Hepatocyte (in vitro differentiated cells): Measurements from ENCODE around the gene MCOLN2. TPM values are rescaled to one million over a fixed set of nuclear protein-coding genes. Genes with fewer than 3 reads are reported as not detected.

Source experiments
- DNase-seq: peaks from one replicate; pipeline ENCODE4 v3.0.0-alpha.2; 2016; ENCODE audit warnings: low spot score
- H2AFZ ChIP-seq: fragments of 200-600 bp; sonication (generic); 2 replicates; pipeline ENCODE4 v1.6.0; 2016; ENCODE audit warnings: antibody characterized with exemption, mild to moderate bottlenecking
- H3K27ac ChIP-seq: fragments of 200-600 bp; sonication (generic); 2 replicates; pipeline ENCODE4 v1.5.1; 2016; ENCODE audit warnings: mild to moderate bottlenecking
- H3K27me3 ChIP-seq: fragments of 200-600 bp; sonication (generic); 2 replicates; pipeline ENCODE4 v1.6.1; 2016
- H3K36me3 ChIP-seq: fragments of 200-600 bp; sonication (generic); replicated peaks from 2 replicates; pipeline ENCODE4 v1.5.1; 2016; ENCODE audit warnings: low read depth; ENCODE audit not compliant: insufficient read depth
- H3K4me1 ChIP-seq: fragments of 200-600 bp; sonication (generic); 2 replicates; pipeline ENCODE4 v1.5.1; 2016; ENCODE audit warnings: mild to moderate bottlenecking, moderate library complexity; ENCODE audit not compliant: insufficient read depth
- H3K4me2 ChIP-seq: fragments of 200-600 bp; sonication (generic); 2 replicates; pipeline ENCODE4 v1.6.0; 2016
- H3K4me3 ChIP-seq: fragments of 200-600 bp; sonication (generic); 2 replicates; pipeline ENCODE4 v1.5.1; 2016; ENCODE audit warnings: mild to moderate bottlenecking
- H3K79me2 ChIP-seq: fragments of 200-600 bp; sonication (generic); 2 replicates; pipeline ENCODE4 v1.6.0; 2017; ENCODE audit warnings: mild to moderate bottlenecking
- H3K9me2 ChIP-seq: fragments of 200-600 bp; sonication (generic); replicated peaks from 2 replicates; pipeline ENCODE4 v1.6.0; 2017; ENCODE audit warnings: mild to moderate bottlenecking; ENCODE audit not compliant: insufficient read depth
- H3K9me3 ChIP-seq: fragments of 200-600 bp; sonication (generic); 2 replicates; pipeline ENCODE4 v1.5.1; 2016; ENCODE audit warnings: low read depth, mild to moderate bottlenecking
- H4K20me1 ChIP-seq: fragments of 200-600 bp; sonication (generic); 2 replicates; pipeline ENCODE4 v1.6.0; 2016; ENCODE audit warnings: mild to moderate bottlenecking; ENCODE audit not compliant: insufficient read depth, poor library complexity, severe bottlenecking
- CTCF ChIP-seq: fragments of 200-600 bp; sonication (generic); IDR thresholded peaks from 2 replicates; pipeline ENCODE4 v1.5.1; 2016; ENCODE audit warnings: antibody characterized with exemption, mild to moderate bottlenecking; ENCODE audit not compliant: poor library complexity
- EZH2 ChIP-seq: fragments of 200-600 bp; sonication (generic); IDR thresholded peaks from 2 replicates; pipeline ENCODE4 v1.6.1; 2016; ENCODE audit warnings: antibody characterized with exemption, mild to moderate bottlenecking, borderline replicate concordance
- EZH2phosphoT487 ChIP-seq: fragments of 200-600 bp; sonication (generic); IDR thresholded peaks from one replicate; pipeline ENCODE4 v1.6.1; 2018; ENCODE audit warnings: antibody characterized with exemption, mild to moderate bottlenecking, low read depth, moderate library complexity; ENCODE audit not compliant: unreplicated experiment, severe bottlenecking
- WGBS: methylation state at CpG from one replicate; pipeline ENCODE4 v1.1.6; 2016; ENCODE audit warnings: low lambda C conversion rate; ENCODE audit errors: missing lambda C conversion rate; 5-methylcytosine and 5-hydroxymethylcytosine counted together
- polyA plus RNA-seq: library from polyadenylated mRNA; unstranded; fragments of >200 nt; fragmentation: Nextera tagmentation; extraction: Ambion mirVana; gene quantifications from 2 replicates; pipeline ENCODE4 v1.2.1, GENCODE V29; 2016
- total RNA-seq: library from RNA; depleted of rRNA; stranded (reverse); fragments of >200 nt; gene quantifications from 2 replicates; pipeline ENCODE4 v1.2.3, GENCODE V29; 2014

Gene MCOLN2
- total and polyA plus RNA-seq, 2 experiments from 2014 or later: 0.63 to 1.2 TPM

DNA sequence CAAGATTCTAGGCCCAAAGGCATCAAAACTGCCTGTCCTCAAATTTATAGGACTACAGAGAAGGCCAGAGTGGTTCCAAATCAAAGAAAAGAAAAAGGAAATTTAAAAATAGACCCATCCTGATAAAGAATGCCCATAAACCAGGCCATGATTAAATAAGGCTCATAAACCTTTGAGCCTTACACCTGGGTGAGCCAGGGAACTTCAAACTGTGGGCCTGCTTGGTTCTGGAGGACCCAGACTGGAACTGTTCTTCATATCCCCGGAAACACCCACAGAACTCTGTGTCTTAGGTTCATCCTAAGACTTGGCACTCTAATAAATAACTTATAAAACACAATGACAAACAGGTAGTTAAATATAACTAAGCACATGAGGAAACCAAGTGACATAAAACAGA is 28.8 kb downstream of the MCOLN2 start:
- no peaks in the 10 kb centered on the region for H3K9me2 ChIP-seq
- no peak overlapping the region for H3K4me2 ChIP-seq
- no peak for DNase-seq
- H3K4me3 ChIP-seq: no peak overlapping the region
- no peaks in the 10 kb centered on the region for H3K4me1 ChIP-seq
- H3K9me3 ChIP-seq: no peaks in the 10 kb centered on the region
- no peaks in the 10 kb centered on the region for H3K36me3 ChIP-seq
- H3K79me2 ChIP-seq: no peaks in the 10 kb centered on the region
- WGBS: 90% methylated on average over 1 of the region's 1 CpG
- no peak overlapping the region for H3K27ac ChIP-seq
- no peaks in the 10 kb centered on the region for H4K20me1 ChIP-seq
- no peak overlapping the region for H2AFZ ChIP-seq
- TF ChIP-seq CTCF (no peak), EZH2 (no peak), EZH2phosphoT487 (no peak)
- no peaks in the 10 kb centered on the region for H3K27me3 ChIP-seq

- WGBS: 89% methylated on average over 1 of the region's 1 CpG
- H3K27me3 ChIP-seq: no peaks in the 10 kb centered on the region
- H3K9me3 ChIP-seq: no peaks in the 10 kb centered on the region
- H3K4me3 ChIP-seq: no peak overlapping the region
- H2AFZ ChIP-seq: no peak overlapping the region
- no peaks in the 10 kb centered on the region for H4K20me1 ChIP-seq
- no peak for TF ChIP-seq EZH2
- TF ChIP-seq EZH2phosphoT487: no peak
- no peak for TF ChIP-seq CTCF
- no peaks in the 10 kb centered on the region for H3K9me2 ChIP-seq
- H3K4me1 ChIP-seq: no peaks in the 10 kb centered on the region
- no peaks in the 10 kb centered on the region for H3K36me3 ChIP-seq
- H3K4me2 ChIP-seq: no peak overlapping the region
- no peak overlapping the region for H3K27ac ChIP-seq
- DNase-seq: no peak
- H3K79me2 ChIP-seq: no peaks in the 10 kb centered on the region
These were observed 29.2 kb downstream of the MCOLN2 start for GRCh38 chr1:84967666-84968065.

- no peaks in the 10 kb centered on the region for H3K27me3 ChIP-seq
- H3K9me2 ChIP-seq: no peaks in the 10 kb centered on the region
- no peak for DNase-seq
- no peaks in the 10 kb centered on the region for H4K20me1 ChIP-seq
- peaks cover 3% of the 10 kb centered on the region for H3K4me1 ChIP-seq
- H3K79me2 ChIP-seq: no peaks in the 10 kb centered on the region
- no peak overlapping the region for H2AFZ ChIP-seq
- H3K9me3 ChIP-seq: no peaks in the 10 kb centered on the region
- H3K27ac ChIP-seq: no peak overlapping the region
- no peak overlapping the region for H3K4me3 ChIP-seq
- no peaks in the 10 kb centered on the region for H3K36me3 ChIP-seq
- H3K4me2 ChIP-seq: no peak overlapping the region
- TF ChIP-seq EZH2: no peak
These were observed 33.9 kb downstream of the MCOLN2 start for GRCh38 chr1:84963021-84963420.

GRCh38 chr1:84961316-84961715 is 35.6 kb downstream of the MCOLN2 start:
- H3K27me3 ChIP-seq: no peaks in the 10 kb centered on the region
- no peaks in the 10 kb centered on the region for H3K9me3 ChIP-seq
- H3K4me3 ChIP-seq: no peak overlapping the region
- WGBS: 100% methylated on average over 1 of the region's 1 CpG
- peak overlapping the region; percentile 46 for H3K27ac ChIP-seq
- H3K36me3 ChIP-seq: no peaks in the 10 kb centered on the region
- no peaks in the 10 kb centered on the region for H3K79me2 ChIP-seq
- H2AFZ ChIP-seq: no peak overlapping the region
- no peak for DNase-seq
- H3K9me2 ChIP-seq: no peaks in the 10 kb centered on the region
- H3K4me2 ChIP-seq: no peak overlapping the region
- H4K20me1 ChIP-seq: no peaks in the 10 kb centered on the region
- TF ChIP-seq EZH2phosphoT487 (no peak), EZH2 (no peak), CTCF (no peak)
- H3K4me1 ChIP-seq: peaks cover 3% of the 10 kb centered on the region
